MM.1S (cell line): Measurements from ENCODE around the gene MYH14.

Source experiments
- DNase-seq: peaks from one replicate; pipeline ENCODE4 v3.0.0-alpha.2; 2015
- H2AFZ ChIP-seq: fragments of 300-600 bp; sonication (generic); 2 replicates; pipeline ENCODE4 v1.6.0; 2016; ENCODE audit warnings: antibody characterized with exemption, low read length
- H3F3A ChIP-seq: fragments of 300-600 bp; sonication (generic); 2 replicates; pipeline ENCODE4 v1.6.1; 2016; ENCODE audit warnings: mild to moderate bottlenecking, antibody characterized with exemption, low read length, moderate library complexity, mixed read lengths; ENCODE audit not compliant: insufficient read depth
- H3K27ac ChIP-seq: fragments of 300-600 bp; sonication (generic); 2 replicates; pipeline ENCODE4 v1.5.1; 2016; ENCODE audit warnings: mild to moderate bottlenecking, low read length
- H3K27me3 ChIP-seq: fragments of 300-600 bp; sonication (generic); replicated peaks from 2 replicates; pipeline ENCODE4 v1.6.0; 2016; ENCODE audit warnings: low read length; ENCODE audit not compliant: insufficient read depth
- H3K36me3 ChIP-seq: fragments of 300-600 bp; sonication (generic); replicated peaks from 2 replicates; pipeline ENCODE4 v1.6.1; 2016; ENCODE audit warnings: mild to moderate bottlenecking, low read length, mixed read lengths; ENCODE audit not compliant: insufficient read depth
- H3K4me1 ChIP-seq: fragments of 300-600 bp; sonication (generic); 2 replicates; pipeline ENCODE4 v1.6.1; 2016; ENCODE audit warnings: low read length, mixed read lengths
- H3K4me2 ChIP-seq: fragments of 300-600 bp; sonication (generic); 2 replicates; pipeline ENCODE4 v1.6.0; 2016; ENCODE audit warnings: low read depth, low read length
- H3K4me3 ChIP-seq: fragments of 300-600 bp; sonication (generic); 2 replicates; pipeline ENCODE4 v1.5.1; 2016; ENCODE audit warnings: low read length, mixed read lengths
- H3K79me2 ChIP-seq: fragments of 300-600 bp; sonication (generic); 2 replicates; pipeline ENCODE4 v1.6.1; 2016; ENCODE audit warnings: mixed run types, low read length, mixed read lengths
- H3K9ac ChIP-seq: fragments of 300-600 bp; sonication (generic); 2 replicates; pipeline ENCODE4 v1.6.1; 2016; ENCODE audit warnings: low read length, mixed read lengths
- H3K9me2 ChIP-seq: fragments of 300-600 bp; sonication (generic); replicated peaks from 2 replicates; pipeline ENCODE4 v1.6.1; 2016; ENCODE audit warnings: mild to moderate bottlenecking, low read length, mixed read lengths; ENCODE audit not compliant: insufficient read depth
- H3K9me3 ChIP-seq: fragments of 300-600 bp; sonication (generic); replicated peaks from 2 replicates; pipeline ENCODE4 v1.6.1; 2016; ENCODE audit warnings: mild to moderate bottlenecking, low read length, mixed read lengths; ENCODE audit not compliant: insufficient read depth
- H4K20me1 ChIP-seq: fragments of 300-600 bp; sonication (generic); 2 replicates; pipeline ENCODE4 v1.6.1; 2016; ENCODE audit warnings: mild to moderate bottlenecking, low read length, moderate library complexity, mixed read lengths; ENCODE audit not compliant: insufficient read depth
- EZH2 ChIP-seq: fragments of 300-600 bp; sonication (generic); optimal IDR thresholded peaks from 2 replicates; pipeline ENCODE3; 2017; ENCODE audit warnings: low read depth, mild to moderate bottlenecking, antibody characterized with exemption, low read length, mixed read lengths
- EZH2phosphoT487 ChIP-seq: fragments of 300-600 bp; sonication (generic); IDR thresholded peaks from 2 replicates; pipeline ENCODE4 v1.6.1; 2018; ENCODE audit warnings: antibody characterized with exemption, low read length
- TF ChIP-seq, protein P1 (sequence below): fragments of 300-600 bp; sonication (generic); IDR thresholded peaks from 2 replicates; pipeline ENCODE4 v1.5.1; 2016; ENCODE audit warnings: antibody characterized with exemption, low read length, mixed read lengths

The MYH14 gene

GRCh38 chr19:50242581-50242980 is 39.2 kb downstream of the MYH14 start:
- Histone ChIP-seq H3K79me2 (no peaks in the 10 kb centered on the region), H3K27me3 (peaks cover 83% of the 10 kb centered on the region), H3K9me2 (no peaks in the 10 kb centered on the region), H3K4me2 (no peak overlapping the region), H3F3A (no peaks in the 10 kb centered on the region), H3K9ac (no peak overlapping the region), H4K20me1 (no peaks in the 10 kb centered on the region), H3K4me1 (no peaks in the 10 kb centered on the region), H2AFZ (no peak overlapping the region), H3K36me3 (no peaks in the 10 kb centered on the region), H3K27ac (no peak overlapping the region), H3K9me3 (no peaks in the 10 kb centered on the region), H3K4me3 (no peak overlapping the region)
- TF ChIP-seq EZH2 = no peak
- no peak for DNase-seq

GRCh38 chr19:50244695-50245094 is 41.3 kb downstream of the MYH14 start:
- Histone ChIP-seq H3F3A (no peaks in the 10 kb centered on the region), H3K4me3 (no peak overlapping the region), H3K27ac (no peak overlapping the region)

DNA sequence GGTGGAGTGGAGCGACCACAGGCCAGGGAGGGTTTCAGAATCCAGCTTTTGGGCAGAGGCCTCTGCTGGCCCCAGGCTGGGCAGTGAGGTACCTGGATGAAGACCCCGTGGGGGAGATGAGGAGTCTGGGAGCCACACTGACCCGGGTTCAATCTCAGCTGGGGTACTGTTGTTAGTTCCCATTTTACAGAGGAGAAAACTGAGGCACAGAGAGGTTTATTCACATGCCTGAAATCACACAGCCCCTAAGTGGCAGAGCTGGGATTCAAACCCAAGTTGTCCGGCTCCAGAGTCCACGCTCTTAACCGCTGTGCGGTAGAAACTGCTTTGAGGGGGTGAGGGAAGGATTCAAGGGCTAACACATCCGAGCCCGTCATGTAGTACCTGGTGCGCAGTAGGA is 45.0 kb downstream of the MYH14 start:
- Histone ChIP-seq H3K9ac (no peak overlapping the region), H3K36me3 (no peaks in the 10 kb centered on the region), H4K20me1 (no peaks in the 10 kb centered on the region), H3K27ac (no peak overlapping the region), H3K9me3 (no peaks in the 10 kb centered on the region), H3K9me2 (no peaks in the 10 kb centered on the region), H2AFZ (no peak overlapping the region), H3K79me2 (no peaks in the 10 kb centered on the region), H3K4me3 (no peak overlapping the region), H3K4me2 (no peak overlapping the region), H3K4me1 (no peaks in the 10 kb centered on the region), H3K27me3 (peaks cover 69% of the 10 kb centered on the region), H3F3A (no peaks in the 10 kb centered on the region)
- no peak for DNase-seq
- TF ChIP-seq EZH2 (no peak), EZH2phosphoT487 (no peak)
- TF ChIP-seq, protein P1, sequence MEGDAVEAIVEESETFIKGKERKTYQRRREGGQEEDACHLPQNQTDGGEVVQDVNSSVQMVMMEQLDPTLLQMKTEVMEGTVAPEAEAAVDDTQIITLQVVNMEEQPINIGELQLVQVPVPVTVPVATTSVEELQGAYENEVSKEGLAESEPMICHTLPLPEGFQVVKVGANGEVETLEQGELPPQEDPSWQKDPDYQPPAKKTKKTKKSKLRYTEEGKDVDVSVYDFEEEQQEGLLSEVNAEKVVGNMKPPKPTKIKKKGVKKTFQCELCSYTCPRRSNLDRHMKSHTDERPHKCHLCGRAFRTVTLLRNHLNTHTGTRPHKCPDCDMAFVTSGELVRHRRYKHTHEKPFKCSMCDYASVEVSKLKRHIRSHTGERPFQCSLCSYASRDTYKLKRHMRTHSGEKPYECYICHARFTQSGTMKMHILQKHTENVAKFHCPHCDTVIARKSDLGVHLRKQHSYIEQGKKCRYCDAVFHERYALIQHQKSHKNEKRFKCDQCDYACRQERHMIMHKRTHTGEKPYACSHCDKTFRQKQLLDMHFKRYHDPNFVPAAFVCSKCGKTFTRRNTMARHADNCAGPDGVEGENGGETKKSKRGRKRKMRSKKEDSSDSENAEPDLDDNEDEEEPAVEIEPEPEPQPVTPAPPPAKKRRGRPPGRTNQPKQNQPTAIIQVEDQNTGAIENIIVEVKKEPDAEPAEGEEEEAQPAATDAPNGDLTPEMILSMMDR = no peak

More at GRCh38 chr19:50244695-50245094, 41.3 kb downstream of the MYH14 start:
- Histone ChIP-seq H4K20me1 (no peaks in the 10 kb centered on the region), H2AFZ (no peak overlapping the region), H3K9me3 (no peaks in the 10 kb centered on the region), H3K4me1 (no peaks in the 10 kb centered on the region), H3K36me3 (no peaks in the 10 kb centered on the region), H3K4me2 (no peak overlapping the region), H3K9me2 (no peaks in the 10 kb centered on the region), H3K79me2 (no peaks in the 10 kb centered on the region), H3K9ac (no peak overlapping the region), H3K27me3 (peaks cover 84% of the 10 kb centered on the region)
- DNase-seq = no peak
- no peak for TF ChIP-seq EZH2phosphoT487
- TF ChIP-seq EZH2 = no peak
- TF ChIP-seq, protein P1 = no peak

GRCh38 chr19:50248826-50249225 is 45.4 kb downstream of the MYH14 start:
- Histone ChIP-seq H3K4me3 (no peak overlapping the region), H3K4me1 (no peaks in the 10 kb centered on the region), H2AFZ (no peak overlapping the region), H3K36me3 (no peaks in the 10 kb centered on the region), H3K27ac (no peak overlapping the region), H3K79me2 (no peaks in the 10 kb centered on the region), H3K27me3 (peaks cover 68% of the 10 kb centered on the region), H3K9ac (no peak overlapping the region), H3K9me3 (no peaks in the 10 kb centered on the region), H3K9me2 (no peaks in the 10 kb centered on the region), H4K20me1 (no peaks in the 10 kb centered on the region), H3F3A (no peaks in the 10 kb centered on the region), H3K4me2 (no peak overlapping the region)
- TF ChIP-seq EZH2phosphoT487 = no peak
- TF ChIP-seq, protein P1 = no peak
- TF ChIP-seq EZH2 = no peak
- no peak for DNase-seq
